GM23338 (cell line): ENCODE results near the gene NUPR1. TPM values are rescaled to one million over a fixed set of nuclear protein-coding genes. Genes with fewer than 3 reads are reported as not detected.

Experiments
- ATAC-seq: fragments of 200-7000 bp; cut with Tn5 transposase; 3 replicates; pipeline ENCODE4 v1.9.1; 2020
- DNase-seq: peaks from one replicate; pipeline ENCODE4 v3.0.0-alpha.2; 2015; ENCODE audit warnings: low spot score
- H2AFZ ChIP-seq: fragments of 200-600 bp; sonication (generic); 2 replicates; pipeline ENCODE4 v1.8.0; 2016; ENCODE audit warnings: antibody characterized with exemption, mild to moderate bottlenecking, moderate library complexity
- H3F3A ChIP-seq: fragments of 200-600 bp; sonication (generic); replicated peaks from 2 replicates; pipeline ENCODE4 v1.8.0; 2017; ENCODE audit warnings: antibody characterized with exemption, mixed run types, low read depth
- H3K27ac ChIP-seq: fragments of 200-600 bp; sonication (generic); 2 replicates; pipeline ENCODE4 v1.6.1; 2016; ENCODE audit warnings: low read depth
- H3K27me3 ChIP-seq: fragments of 200-600 bp; sonication (generic); 2 replicates; pipeline ENCODE4 v1.8.0; 2016; ENCODE audit warnings: mild to moderate bottlenecking, mixed run types, moderate library complexity; ENCODE audit not compliant: insufficient read depth
- H3K36me3 ChIP-seq: fragments of 200-600 bp; sonication (generic); 2 replicates; pipeline ENCODE4 v1.8.0; 2016; ENCODE audit warnings: mild to moderate bottlenecking; ENCODE audit not compliant: insufficient read depth
- H3K4me1 ChIP-seq: fragments of 200-600 bp; sonication (generic); 2 replicates; pipeline ENCODE4 v1.8.0; 2016; ENCODE audit warnings: mild to moderate bottlenecking, moderate library complexity; ENCODE audit not compliant: insufficient read depth
- H3K4me2 ChIP-seq: fragments of 200-600 bp; sonication (generic); 2 replicates; pipeline ENCODE4 v1.7.1; 2017; ENCODE audit warnings: mixed run types
- H3K4me3 ChIP-seq: fragments of 200-600 bp; sonication (generic); 2 replicates; pipeline ENCODE4 v1.6.1; 2016; ENCODE audit warnings: mixed run types
- H3K79me2 ChIP-seq: fragments of 200-600 bp; sonication (generic); replicated peaks from 2 replicates; pipeline ENCODE4 v1.8.0; 2017; ENCODE audit warnings: mild to moderate bottlenecking; ENCODE audit not compliant: insufficient read depth
- H3K9me2 ChIP-seq: fragments of 200-600 bp; sonication (generic); 2 replicates; pipeline ENCODE4 v1.8.0; 2017; ENCODE audit not compliant: insufficient read depth
- H4K20me1 ChIP-seq: fragments of 200-600 bp; sonication (generic); replicated peaks from 2 replicates; pipeline ENCODE4 v1.8.0; 2017; ENCODE audit warnings: mild to moderate bottlenecking; ENCODE audit not compliant: insufficient read depth
- H3K27ac Mint-ChIP-seq: 2 replicates; pipeline ENCODE4 v1.8.0; 2020; ENCODE audit warnings: inconsistent platforms, mild to moderate bottlenecking, moderate library complexity, mixed read lengths
- H3K27me3 Mint-ChIP-seq: 3 replicates; pipeline ENCODE4 v1.8.0; 2022; ENCODE audit warnings: low read depth, mild to moderate bottlenecking, moderate library complexity, mixed read lengths, inconsistent platforms; ENCODE audit not compliant: insufficient read depth, poor library complexity
- H3K36me3 Mint-ChIP-seq: 3 replicates; pipeline ENCODE4 v1.8.0; 2021; ENCODE audit warnings: low read depth, mild to moderate bottlenecking, inconsistent platforms, moderate library complexity, mixed read lengths
- H3K4me1 Mint-ChIP-seq: 3 replicates; pipeline ENCODE4 v1.8.0; 2020; ENCODE audit warnings: mild to moderate bottlenecking, inconsistent platforms, mixed read lengths
- H3K4me3 Mint-ChIP-seq: 3 replicates; pipeline ENCODE4 v1.8.0; 2021; ENCODE audit warnings: moderate library complexity, mild to moderate bottlenecking, inconsistent platforms, mixed read lengths
- H3K9me3 Mint-ChIP-seq: 3 replicates; pipeline ENCODE4 v1.8.0; 2020; ENCODE audit warnings: moderate library complexity, mild to moderate bottlenecking, inconsistent platforms, mixed read lengths
- CREB1 ChIP-seq: fragments of 250-450 bp; sonication (Bioruptor Pico); IDR thresholded peaks from 2 replicates; pipeline ENCODE4 v1.5.0; 2020; ENCODE audit warnings: low read depth, mild to moderate bottlenecking, moderate library complexity
- EZH2phosphoT487 ChIP-seq: fragments of 200-600 bp; sonication (generic); IDR thresholded peaks from one replicate; pipeline ENCODE4 v1.8.1; 2018; ENCODE audit warnings: antibody characterized with exemption; ENCODE audit not compliant: unreplicated experiment
- JUNB ChIP-seq: IDR thresholded peaks from one replicate; pipeline ENCODE4 v1.6.1; 2016; ENCODE audit warnings: antibody characterized with exemption; ENCODE audit not compliant: unreplicated experiment
- NANOG ChIP-seq: IDR thresholded peaks from 2 replicates; pipeline ENCODE4 v1.6.1; 2016; ENCODE audit warnings: antibody characterized with exemption, borderline replicate concordance
- POLR2AphosphoS5 ChIP-seq: IDR thresholded peaks from 2 replicates; pipeline ENCODE4 v1.6.1; 2016; ENCODE audit warnings: antibody characterized with exemption, low read depth
- STAT1 ChIP-seq: IDR thresholded peaks from one replicate; pipeline ENCODE4 v1.6.1; 2016; ENCODE audit warnings: antibody characterized with exemption; ENCODE audit not compliant: unreplicated experiment
- ZNF331 ChIP-seq: fragments of 250-450 bp; sonication (Bioruptor Pico); IDR thresholded peaks from 2 replicates; pipeline ENCODE4 v1.5.0; 2020; ENCODE audit warnings: low read depth, mild to moderate bottlenecking, moderate library complexity
- polyA plus RNA-seq: library from polyadenylated mRNA; unstranded; fragments of >200 nt; fragmentation: Nextera tagmentation; extraction: Ambion mirVana; gene quantifications from 2 replicates; pipeline ENCODE4 v1.2.1, GENCODE V29; 2016
- total RNA-seq: library from RNA; depleted of rRNA; stranded (reverse); fragments of >200 nt; shearing (Covaris generic); gene quantifications from 2 replicates; pipeline ENCODE4 v1.2.3, GENCODE V29; 2014
- TF ChIP-seq, protein P1 (sequence below): IDR thresholded peaks from 2 replicates; pipeline ENCODE4 v1.6.1; 2016; ENCODE audit warnings: antibody characterized with exemption
- TF ChIP-seq, protein P2 (sequence below), 2 experiments: fragments of 200-600 bp in 1 of 2; sonication (generic) in 1 of 2; conservative IDR thresholded peaks; 2 replicates each; pipeline versions ENCODE4 v1.5.1 to v1.6.1; 2016 to 2017; ENCODE audit warnings: antibody characterized with exemption in 2 of 2, low read depth in 2 of 2, mild to moderate bottlenecking in 2 of 2, moderate library complexity in 1 of 2
- TF ChIP-seq, protein P3 (sequence below): IDR thresholded peaks from one replicate; pipeline ENCODE4 v1.6.1; 2018; ENCODE audit warnings: antibody characterized with exemption; ENCODE audit not compliant: unreplicated experiment

Gene NUPR1
- total and polyA plus RNA-seq, 2 experiments from 2014 or later: 0.03 to 0.48 TPM

DNA sequence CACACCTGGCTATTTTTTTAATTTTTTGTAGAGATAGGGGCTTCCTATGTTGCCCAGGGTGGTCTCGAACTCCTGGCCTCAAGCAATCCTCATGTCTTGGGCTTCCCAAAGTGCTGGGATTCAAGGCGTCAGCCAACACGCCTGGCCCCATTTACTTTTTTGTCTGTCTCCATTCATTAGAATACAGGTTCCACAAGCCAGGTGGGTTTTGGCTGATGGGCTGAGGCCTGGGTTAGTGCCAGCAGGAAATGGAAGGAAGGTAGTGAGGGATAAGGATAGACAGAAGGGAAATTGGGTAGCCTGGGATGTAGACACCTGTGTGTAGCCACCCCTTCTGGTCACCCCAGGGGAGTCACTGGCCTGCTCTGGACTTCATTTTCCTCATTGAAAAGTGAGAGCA lies 27.7 kb downstream of the NUPR1 start (continued):
- TF ChIP-seq, protein P1, sequence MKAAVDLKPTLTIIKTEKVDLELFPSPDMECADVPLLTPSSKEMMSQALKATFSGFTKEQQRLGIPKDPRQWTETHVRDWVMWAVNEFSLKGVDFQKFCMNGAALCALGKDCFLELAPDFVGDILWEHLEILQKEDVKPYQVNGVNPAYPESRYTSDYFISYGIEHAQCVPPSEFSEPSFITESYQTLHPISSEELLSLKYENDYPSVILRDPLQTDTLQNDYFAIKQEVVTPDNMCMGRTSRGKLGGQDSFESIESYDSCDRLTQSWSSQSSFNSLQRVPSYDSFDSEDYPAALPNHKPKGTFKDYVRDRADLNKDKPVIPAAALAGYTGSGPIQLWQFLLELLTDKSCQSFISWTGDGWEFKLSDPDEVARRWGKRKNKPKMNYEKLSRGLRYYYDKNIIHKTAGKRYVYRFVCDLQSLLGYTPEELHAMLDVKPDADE: no peak

DNA sequence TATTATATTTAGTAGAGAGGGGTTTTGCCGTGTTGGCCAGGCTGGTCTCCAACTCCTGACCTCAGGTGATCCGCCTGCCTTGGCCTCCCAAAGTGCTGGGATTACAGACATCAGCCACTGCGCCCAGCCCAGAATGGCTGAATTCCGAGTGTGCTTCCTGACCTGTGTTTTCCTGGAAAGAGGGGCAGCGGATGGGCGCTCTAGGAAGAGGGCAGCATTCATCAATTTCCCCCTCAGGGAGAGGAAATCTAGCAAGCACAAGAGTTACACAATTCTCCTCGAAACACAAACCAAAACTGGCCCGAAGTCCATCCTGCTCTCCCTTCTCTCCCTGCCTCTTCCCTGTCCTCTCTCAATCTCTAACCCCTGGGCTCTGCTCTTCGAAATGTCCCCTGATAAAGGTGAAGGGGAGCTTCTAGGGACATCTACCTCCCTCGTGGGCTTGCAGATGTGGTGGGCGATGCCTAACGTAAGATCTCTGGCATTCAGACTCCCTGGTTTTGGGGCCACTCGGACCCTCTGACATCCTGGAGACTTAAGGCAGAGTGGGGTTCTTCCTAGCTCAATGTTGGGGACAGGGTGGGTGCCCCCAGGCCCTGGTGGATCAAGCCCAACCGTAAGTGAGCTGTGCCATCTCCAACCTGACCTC lies 33.2 kb downstream of the NUPR1 start:
- no peaks in the 10 kb centered on the region for H3K36me3 Mint-ChIP-seq
- Histone ChIP-seq H3F3A (no peaks in the 10 kb centered on the region), H3K27me3 (no peaks in the 10 kb centered on the region), H3K4me1 (no peaks in the 10 kb centered on the region), H3K27ac (no peak overlapping the region), H3K9me2 (peaks cover 6% of the 10 kb centered on the region; the same call in 1 of the 2 replicates), H3K36me3 (no peaks in the 10 kb centered on the region), H3K4me3 (no peak overlapping the region), H3K79me2 (no peaks in the 10 kb centered on the region), H3K4me2 (no peak overlapping the region), H2AFZ (no peak overlapping the region), H4K20me1 (no peaks in the 10 kb centered on the region)
- peaks cover 23% of the 10 kb centered on the region for H3K27me3 Mint-ChIP-seq
- H3K4me1 Mint-ChIP-seq: no peaks in the 10 kb centered on the region
- TF ChIP-seq POLR2AphosphoS5 (no peak), NANOG (no peak), CREB1 (CRISPR knock-in tag) (no peak), STAT1 (no peak), EZH2phosphoT487 (no peak), JUNB (no peak), ZNF331 (CRISPR knock-in tag) (no peak)
- TF ChIP-seq, protein P2, sequence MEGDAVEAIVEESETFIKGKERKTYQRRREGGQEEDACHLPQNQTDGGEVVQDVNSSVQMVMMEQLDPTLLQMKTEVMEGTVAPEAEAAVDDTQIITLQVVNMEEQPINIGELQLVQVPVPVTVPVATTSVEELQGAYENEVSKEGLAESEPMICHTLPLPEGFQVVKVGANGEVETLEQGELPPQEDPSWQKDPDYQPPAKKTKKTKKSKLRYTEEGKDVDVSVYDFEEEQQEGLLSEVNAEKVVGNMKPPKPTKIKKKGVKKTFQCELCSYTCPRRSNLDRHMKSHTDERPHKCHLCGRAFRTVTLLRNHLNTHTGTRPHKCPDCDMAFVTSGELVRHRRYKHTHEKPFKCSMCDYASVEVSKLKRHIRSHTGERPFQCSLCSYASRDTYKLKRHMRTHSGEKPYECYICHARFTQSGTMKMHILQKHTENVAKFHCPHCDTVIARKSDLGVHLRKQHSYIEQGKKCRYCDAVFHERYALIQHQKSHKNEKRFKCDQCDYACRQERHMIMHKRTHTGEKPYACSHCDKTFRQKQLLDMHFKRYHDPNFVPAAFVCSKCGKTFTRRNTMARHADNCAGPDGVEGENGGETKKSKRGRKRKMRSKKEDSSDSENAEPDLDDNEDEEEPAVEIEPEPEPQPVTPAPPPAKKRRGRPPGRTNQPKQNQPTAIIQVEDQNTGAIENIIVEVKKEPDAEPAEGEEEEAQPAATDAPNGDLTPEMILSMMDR (conservative IDR thresholded peaks at IDR 0.05; ENCODE audit: low read depth in 2 of 2): no peak
- TF ChIP-seq, protein P3, sequence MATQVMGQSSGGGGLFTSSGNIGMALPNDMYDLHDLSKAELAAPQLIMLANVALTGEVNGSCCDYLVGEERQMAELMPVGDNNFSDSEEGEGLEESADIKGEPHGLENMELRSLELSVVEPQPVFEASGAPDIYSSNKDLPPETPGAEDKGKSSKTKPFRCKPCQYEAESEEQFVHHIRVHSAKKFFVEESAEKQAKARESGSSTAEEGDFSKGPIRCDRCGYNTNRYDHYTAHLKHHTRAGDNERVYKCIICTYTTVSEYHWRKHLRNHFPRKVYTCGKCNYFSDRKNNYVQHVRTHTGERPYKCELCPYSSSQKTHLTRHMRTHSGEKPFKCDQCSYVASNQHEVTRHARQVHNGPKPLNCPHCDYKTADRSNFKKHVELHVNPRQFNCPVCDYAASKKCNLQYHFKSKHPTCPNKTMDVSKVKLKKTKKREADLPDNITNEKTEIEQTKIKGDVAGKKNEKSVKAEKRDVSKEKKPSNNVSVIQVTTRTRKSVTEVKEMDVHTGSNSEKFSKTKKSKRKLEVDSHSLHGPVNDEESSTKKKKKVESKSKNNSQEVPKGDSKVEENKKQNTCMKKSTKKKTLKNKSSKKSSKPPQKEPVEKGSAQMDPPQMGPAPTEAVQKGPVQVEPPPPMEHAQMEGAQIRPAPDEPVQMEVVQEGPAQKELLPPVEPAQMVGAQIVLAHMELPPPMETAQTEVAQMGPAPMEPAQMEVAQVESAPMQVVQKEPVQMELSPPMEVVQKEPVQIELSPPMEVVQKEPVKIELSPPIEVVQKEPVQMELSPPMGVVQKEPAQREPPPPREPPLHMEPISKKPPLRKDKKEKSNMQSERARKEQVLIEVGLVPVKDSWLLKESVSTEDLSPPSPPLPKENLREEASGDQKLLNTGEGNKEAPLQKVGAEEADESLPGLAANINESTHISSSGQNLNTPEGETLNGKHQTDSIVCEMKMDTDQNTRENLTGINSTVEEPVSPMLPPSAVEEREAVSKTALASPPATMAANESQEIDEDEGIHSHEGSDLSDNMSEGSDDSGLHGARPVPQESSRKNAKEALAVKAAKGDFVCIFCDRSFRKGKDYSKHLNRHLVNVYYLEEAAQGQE: no peak
- TF ChIP-seq, protein P1: no peak
- no peak overlapping the region for H3K27ac Mint-ChIP-seq
- no peak overlapping the region for H3K4me3 Mint-ChIP-seq
- DNase-seq (no peak), ATAC-seq (no peak)
- no peaks in the 10 kb centered on the region for H3K9me3 Mint-ChIP-seq
